ENCODE measurements around the gene ZMYND10.

Gene ZMYND10

DNA sequence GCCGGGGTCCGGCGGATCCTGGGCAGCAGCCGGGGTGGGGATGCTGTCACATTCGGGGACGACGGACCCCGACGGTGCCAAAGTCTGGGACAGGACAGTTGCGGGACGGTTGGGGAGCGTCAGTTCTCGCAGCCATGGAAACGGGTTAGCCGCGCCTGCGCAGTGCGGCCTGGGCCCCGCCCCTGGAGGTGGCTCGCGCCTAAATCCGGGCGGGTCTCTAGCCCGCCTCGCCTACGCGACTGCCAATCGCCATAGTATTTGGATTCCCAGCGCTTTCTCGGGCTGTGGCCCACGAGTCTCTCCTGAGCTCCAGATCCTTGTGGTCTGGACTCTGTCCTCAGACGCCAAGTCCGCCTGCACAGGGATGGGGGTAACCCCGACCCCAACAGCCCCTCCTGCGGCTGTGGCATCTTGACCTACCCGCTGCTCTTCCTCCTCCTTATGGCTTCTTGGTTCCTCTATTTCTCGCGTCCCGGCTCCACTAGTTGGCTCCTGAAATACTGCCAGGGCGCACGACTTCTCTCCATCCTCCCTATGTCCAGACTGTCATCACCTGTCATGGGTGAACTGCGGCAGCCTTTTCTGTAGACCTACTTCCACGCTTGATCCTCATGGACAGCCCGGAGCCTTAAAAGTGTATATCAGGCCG lies at the start of gene ZMYND10:
Gene ZMYND10 (minus strand): TSS at position 147 of the 649 bp plus-strand sequence. CDS start 153 bp downstream, outside the sequence.
- DNase-seq (ENCODE audit: low read depth in 2 of 2): peak; percentile 54 to 69

DNA sequence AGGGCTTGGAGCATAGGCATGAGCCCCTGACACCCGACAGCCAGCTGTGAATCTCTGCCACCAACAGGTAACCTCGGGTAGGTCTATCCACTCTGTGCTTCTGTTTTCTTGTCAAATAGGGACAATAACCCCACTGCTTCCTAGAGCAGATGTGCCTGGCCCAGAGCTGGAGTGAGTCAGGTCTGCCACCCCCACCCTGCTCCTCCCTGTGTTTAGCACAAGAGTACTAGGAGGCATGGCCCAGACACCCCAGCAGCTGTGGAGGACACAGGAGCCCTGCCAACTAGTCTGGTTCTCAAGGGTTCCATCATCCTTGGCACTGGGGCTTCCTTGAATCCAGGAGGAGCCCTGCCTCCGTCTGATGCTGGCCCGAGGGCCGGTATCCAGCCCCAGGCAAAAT lies 47.5 kb upstream of the ZMYND10 start:
- DNase-seq (ENCODE audit: low read depth in 2 of 2): no peak

GRCh38 chr3:50392101-50392715 lies 46.7 kb upstream of the ZMYND10 start:
- DNase-seq (ENCODE audit: low read depth in 2 of 2): no peak

GRCh38 chr3:50390508-50391224 lies 45.1 kb upstream of the ZMYND10 start:
- no peak for DNase-seq (ENCODE audit: low read depth in 2 of 2)

DNA sequence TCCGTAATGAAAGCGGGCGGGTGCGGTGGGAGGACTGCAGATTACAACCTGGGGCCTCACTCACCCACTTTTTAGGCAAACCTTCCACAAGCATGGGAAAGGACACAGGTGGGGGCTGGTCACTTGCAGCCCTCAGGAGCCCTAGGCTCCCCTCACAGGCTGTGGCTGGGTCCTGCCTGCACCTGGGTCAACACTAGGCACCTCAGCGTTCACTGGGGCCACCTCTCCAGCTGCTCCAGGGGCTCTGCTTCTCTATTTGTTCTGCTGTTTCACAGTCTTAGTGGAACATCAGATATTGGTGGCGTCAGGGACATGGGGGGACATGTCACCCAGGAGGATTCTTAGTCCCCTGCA lies 43.9 kb upstream of the ZMYND10 start:
- DNase-seq (ENCODE audit: low read depth in 2 of 2): no peak

- DNase-seq (ENCODE audit: low read depth in 2 of 2): no peak
Observed at GRCh38 chr3:50388720-50389413, 43.3 kb upstream of the ZMYND10 start.

GRCh38 chr3:50388016-50388719 lies 42.6 kb upstream of the ZMYND10 start:
- DNase-seq (ENCODE audit: low read depth in 2 of 2): no peak

DNA sequence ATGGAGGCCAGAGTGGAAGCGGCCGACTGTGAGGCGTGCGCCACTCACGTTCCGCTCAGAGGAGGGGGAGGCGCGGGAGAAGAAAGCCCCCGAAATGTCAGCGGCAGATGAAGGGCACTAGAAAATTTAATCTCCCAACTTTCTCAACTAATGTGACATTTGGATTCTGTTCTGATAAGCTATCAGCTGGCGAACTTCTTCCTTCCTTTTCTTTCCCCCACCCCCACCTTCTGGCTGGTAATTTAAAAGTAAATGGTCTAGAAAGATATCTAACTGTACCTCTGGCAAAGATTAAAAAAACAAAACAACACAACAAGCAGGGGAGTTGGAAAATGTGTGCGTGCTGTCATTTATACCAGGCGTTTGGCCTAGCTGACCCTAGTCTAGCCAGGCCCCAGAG lies 40.2 kb upstream of the ZMYND10 start:
- no peak for DNase-seq (ENCODE audit: low read depth in 2 of 2)

DNA sequence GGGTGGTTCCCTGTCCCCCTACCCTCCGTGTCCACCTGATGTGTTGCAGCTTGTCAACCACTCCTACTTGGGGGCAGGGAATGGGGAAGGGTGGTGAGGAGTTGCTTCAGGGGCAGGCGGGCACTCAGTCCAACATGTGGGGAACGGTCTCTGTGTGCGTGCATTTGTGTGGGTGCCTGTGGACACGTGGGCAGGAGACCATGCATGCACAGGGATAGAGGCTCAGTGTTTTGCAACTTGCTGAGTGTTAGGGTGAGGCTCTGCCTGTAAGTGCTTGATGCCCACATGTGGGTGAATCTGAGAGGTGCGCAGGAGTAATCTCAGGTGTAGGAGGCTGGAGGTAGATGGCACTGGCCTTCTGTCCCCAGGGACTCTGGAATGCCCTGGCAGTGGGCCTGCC lies 38.2 kb upstream of the ZMYND10 start:
- no peak for DNase-seq (ENCODE audit: low read depth in 2 of 2)

- DNase-seq (ENCODE audit: low read depth in 2 of 2): no peak
Observed at GRCh38 chr3:50382722-50383121, 37.2 kb upstream of the ZMYND10 start.

DNA sequence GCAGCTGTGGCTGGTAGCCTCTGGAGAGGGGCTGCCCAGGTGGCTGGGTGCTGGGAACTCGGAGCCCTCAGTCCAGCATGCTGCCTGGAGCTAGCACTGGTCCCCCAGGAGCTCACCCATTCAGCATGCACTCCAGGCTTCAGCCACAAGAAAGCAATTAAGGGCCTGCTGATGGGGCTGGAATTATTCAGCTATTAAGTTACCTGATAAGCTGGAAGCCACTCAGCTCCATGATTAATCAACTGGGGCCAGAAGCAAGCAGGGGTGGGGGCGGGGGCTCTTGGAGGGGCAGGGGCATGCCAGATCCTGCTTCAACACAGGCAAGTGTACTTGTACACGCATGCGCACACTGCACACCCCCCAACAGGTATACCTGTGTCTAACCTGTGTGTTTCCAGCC lies 35.9 kb upstream of the ZMYND10 start:
- no peak for DNase-seq (ENCODE audit: low read depth in 2 of 2)

DNA sequence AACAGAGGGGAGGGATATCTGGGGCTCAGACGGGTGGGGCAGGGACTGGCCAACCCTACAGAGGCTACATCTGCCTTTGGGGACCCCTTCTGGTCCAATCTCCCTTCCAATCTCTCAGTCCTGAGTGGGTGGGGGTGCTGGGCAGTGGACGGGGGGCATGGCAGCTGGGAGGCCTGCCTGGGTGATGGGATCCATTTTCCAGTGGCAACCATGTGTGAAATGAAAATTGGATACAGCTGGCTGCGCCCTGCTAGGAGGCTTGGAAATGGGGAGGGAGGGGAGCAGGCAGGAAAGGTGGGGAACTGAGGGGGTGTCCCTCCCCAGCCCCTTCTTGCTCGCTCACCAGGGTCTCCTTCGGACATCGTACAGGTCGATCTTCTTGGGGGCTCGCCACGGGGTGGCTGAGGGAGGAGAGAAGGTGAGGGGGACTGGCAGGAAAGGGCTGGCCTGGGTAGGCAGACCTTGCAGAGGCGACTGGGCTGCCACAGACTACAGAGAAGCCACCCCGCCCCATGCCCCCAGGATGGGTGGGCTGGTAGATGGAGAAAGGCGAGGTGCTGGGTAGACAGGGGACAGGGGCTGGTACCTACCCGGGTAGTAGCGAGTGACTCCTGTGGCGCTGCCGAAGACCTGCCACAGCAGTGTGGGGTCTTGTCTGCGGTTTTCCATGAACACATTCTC lies 35.0 kb upstream of the ZMYND10 start:
- DNase-seq (ENCODE audit: low read depth in 2 of 2): no peak

DNA sequence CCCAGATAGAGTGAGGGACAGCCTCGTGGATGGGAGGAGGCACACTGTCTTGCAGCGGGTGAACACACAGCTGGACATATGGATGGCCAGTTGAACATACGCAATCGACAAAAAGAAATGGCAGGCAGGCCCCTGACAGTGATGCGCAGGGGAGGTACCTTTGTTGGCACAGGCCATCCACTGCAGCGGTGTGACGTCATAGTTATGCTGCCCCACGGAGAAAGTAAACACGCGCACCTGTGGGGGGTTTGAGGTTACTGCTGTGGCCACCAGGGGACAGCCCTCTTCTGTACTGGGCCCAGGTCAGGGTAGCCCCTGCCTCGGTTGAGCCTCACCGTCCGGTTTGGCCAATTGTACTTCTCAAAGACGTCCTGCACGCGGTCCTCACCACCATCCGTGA lies 33.2 kb upstream of the ZMYND10 start:
- DNase-seq (ENCODE audit: low read depth in 2 of 2): no peak

- no peak for DNase-seq (ENCODE audit: low read depth in 2 of 2)
Observed at GRCh38 chr3:50378024-50378423, 32.5 kb upstream of the ZMYND10 start.

- DNase-seq (ENCODE audit: low read depth in 2 of 2): no peak
Observed at GRCh38 chr3:50375258-50375931, 29.9 kb upstream of the ZMYND10 start.

GRCh38 chr3:50374363-50375257 lies 29.1 kb upstream of the ZMYND10 start:
- DNase-seq (ENCODE audit: low read depth in 2 of 2): no peak

DNA sequence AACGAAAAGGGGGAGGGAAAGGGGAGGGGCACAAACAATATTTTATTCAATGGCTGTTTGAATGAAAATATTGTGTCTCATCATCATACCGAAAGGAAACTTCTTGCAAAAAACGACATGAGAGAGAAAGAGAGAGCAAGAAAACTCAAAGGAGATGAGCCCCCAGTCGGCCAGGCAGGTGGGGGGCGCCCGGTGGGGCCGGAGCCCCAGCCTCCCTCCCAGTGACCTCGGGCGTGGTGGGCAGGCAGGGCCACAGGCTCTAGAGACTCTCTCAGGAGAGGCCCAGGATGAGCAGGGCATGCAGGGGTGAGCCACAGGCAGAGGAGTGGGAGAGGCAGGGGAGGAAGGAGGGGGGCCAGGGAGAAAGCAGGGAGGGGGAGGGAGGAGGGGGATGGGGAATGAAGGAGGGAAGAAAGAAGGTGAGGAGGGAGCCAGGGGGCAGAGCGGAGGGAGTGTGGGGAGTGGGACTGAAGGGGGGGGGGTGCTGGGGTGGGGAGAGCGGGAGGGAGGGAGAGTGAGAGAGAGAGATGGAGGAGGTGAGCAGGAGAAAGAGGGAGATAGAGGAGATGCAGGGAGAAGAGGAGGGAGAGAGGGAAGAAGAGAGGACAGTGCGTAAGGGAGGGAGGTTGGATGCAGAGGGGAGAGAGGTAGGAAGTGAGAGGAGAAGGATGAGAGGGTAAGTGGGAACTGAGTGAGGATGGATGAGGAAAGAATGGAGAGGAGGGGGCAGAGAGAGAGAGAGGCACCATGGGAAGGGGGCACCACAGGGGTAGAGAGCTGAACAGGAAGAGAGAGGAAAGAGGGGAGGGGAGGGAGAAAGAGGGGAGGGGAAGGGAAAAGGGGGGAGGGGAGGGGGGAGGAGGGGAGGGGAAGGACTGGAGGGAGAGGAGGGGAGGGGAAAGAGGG lies 27.9 kb upstream of the ZMYND10 start:
- DNase-seq (ENCODE audit: low read depth in 2 of 2): no peak

GRCh38 chr3:50372349-50372748 lies 26.8 kb upstream of the ZMYND10 start:
- DNase-seq (ENCODE audit: low read depth in 2 of 2): no peak

Data from stimulated activated CD4-positive, alpha-beta T cell treated with anti-CD3 and anti-CD28 coated beads, Interleukin-1b, Interleukin-23, amount 100 ng/mL, for 4 hours (primary cell).